Stimulated activated CD4-positive, alpha-beta T cell treated with anti-CD3 and anti-CD28 coated beads, TNF-alpha, amount 100 ng/mL, for 1 hour (primary cell): Measurements from ENCODE around the gene OR52M1.

Source experiments
- DNase-seq, 3 donors: peaks; one replicate each; pipeline ENCODE4 v3.0.0-alpha.2; 2020; ENCODE audit warnings: low read depth in 3 of 3, low spot score in 1 of 3

OR52M1 gene

DNA sequence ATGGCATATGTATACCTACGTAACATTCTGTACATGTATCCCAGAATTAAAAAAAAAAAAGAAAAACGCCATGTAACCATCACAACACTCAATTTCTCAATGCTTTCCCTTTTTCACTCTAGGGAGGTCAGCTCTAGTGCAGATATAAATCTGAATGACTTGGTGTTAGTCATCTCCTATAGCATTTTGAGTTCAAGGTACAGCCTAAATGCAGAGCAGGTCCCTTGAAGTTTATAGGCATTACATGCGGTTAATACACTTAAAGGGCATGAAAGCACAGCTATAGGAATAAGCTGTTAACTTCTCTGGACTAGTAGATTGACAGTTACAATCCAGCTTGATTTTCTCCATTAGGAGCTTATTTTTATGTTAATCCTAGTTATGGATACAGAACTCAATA is 20.4 kb downstream of the OR52M1 start:
- DNase-seq, result no peak

- DNase-seq, result no peak
Observed at GRCh38 chr11:4569075-4569474, 24.1 kb downstream of the OR52M1 start.

DNA sequence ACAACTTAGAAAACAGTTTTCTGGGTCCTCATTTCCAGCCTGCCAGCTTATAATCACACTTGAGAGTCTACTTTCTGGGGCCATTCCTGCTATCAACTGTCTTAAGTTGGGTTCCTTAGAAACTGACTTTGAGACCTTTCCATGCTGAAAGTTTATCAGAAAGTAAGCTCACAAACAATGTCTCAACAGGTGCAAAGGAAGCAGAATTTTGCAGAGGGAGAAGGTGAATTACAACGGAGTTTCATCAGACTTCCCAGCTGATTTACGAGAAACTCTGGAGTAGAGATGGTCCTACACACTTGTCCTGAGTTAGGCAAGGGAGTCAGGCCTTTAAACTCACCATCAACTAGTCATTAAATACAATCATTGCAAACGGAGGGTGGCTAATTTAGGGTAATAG is 31.9 kb downstream of the OR52M1 start:
- no peak for DNase-seq

DNA sequence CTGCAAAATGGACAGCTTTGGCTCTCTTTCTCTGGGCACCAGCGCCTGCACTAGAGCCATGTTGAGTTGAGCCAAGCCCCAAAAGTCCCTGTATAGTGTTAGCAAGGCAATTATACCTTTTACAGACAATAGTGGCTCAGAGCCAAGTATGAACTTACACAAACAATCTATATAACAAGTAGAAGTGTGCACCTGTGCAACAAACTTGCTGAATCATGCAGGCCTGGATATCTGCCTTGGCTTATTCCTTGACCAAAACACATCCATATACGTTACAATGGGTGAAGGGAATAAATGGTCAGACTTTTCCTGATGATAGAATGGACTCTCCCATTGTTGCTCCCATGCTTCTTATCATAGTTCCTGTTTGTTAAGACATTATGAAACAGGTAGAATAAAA is 32.8 kb downstream of the OR52M1 start:
- DNase-seq, result no peak

GRCh38 chr11:4578624-4579023 is 33.6 kb downstream of the OR52M1 start:
- DNase-seq, result no peak

DNA sequence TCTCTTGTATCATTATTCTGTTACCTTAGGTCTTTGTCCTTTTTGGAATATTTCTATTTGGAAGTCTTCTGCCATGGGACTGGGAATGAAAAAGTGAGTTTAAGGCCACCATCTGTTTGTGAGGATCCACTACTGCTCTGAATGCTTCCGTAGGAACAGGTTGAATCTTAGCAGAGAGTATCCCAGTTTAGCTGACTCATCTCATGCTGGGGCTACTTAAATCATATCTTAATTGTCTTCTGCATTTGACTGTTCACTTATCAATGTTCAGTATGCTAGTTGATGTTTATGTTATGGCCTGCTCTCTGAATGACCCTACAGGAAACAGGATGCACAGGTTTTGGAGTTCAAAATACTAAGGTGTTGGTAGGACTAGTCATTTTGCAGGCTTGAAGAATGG is 35.1 kb downstream of the OR52M1 start:
- no peak for DNase-seq

DNA sequence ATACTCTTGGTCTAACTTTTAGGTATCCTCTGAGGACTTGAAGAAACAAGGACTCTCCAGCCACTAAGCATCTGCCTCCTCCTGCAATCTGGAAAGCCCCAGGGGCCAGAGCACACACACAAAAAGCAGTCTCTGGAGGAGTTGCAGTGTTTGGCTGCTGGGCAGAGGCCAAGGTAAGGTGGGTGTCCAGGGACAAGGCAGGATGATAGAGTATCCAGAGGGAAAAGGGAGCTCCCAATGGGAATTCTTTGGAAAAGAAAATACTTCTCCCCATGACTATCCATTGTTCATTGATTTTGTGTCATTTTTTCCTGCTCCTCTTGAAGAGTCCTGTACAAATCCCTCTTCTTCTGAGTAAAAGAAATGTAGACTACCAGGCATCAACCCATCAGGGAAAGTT is 36.5 kb downstream of the OR52M1 start, which contains the start of gene OR52I2:
Gene OR52I2, plus strand, starts transcription at position 301 of the 400 bp plus-strand sequence.
- no peak for DNase-seq

DNA sequence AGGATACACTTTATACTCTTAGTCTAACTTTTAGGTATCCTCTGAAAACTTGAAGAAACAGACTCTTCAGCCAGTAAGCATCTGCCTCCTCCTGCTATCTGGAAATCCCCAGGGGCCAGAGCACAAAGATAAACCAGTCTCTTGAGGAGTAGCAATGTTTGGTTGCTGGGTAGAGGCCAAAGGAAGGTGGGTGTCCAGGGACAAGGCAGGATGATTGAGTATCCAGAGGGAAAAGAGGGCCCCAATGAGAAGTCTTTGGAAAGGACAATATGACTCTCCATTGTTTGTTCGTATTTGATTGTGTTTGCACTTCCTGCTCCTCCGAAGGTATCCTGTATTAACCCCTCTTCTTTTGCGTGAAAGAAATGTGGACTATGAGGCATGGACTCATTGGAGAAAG is 44.0 kb downstream of the OR52M1 start:
- DNase-seq, result no peak

DNA sequence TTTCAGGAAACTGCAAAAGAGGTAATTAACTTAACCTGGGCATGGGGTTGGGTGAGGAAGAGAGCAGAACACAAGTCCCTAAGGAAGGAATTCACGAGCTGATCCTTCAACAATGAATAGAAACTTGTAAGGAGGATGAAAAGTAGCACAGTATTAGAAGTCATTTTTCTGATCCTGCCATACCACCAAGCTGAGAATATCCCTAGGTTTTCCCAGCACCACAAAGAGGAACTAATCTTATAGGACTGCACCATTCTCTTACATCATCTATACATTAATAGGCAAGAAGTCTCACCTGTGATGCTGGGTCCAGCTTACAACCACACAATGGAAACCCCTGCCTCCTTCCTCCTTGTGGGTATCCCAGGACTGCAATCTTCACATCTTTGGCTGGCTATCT is 48.7 kb downstream of the OR52M1 start, which contains the start of gene OR52I1:
Gene OR52I1, plus strand, starts transcription at position 301 of the 400 bp plus-strand sequence. Its CDS starts 0 bp downstream, at position 301.
- no peak for DNase-seq
